Measurements from ENCODE around the gene STK26. TPM values are rescaled to one million over a fixed set of nuclear protein-coding genes. Genes with fewer than 3 reads are reported as not detected.
"Not testable (repeated sequence)": the region's sequence is repeated elsewhere in the genome, so short reads cannot be mapped to it uniquely, and the experiment has no call there.

STK26 gene
- polyA plus RNA-seq, 1 donor, result 12.3 TPM

- DNase-seq, result no peak
Measured at GRCh38 chrX:132093239-132093860, 70.2 kb downstream of the STK26 start.

DNA sequence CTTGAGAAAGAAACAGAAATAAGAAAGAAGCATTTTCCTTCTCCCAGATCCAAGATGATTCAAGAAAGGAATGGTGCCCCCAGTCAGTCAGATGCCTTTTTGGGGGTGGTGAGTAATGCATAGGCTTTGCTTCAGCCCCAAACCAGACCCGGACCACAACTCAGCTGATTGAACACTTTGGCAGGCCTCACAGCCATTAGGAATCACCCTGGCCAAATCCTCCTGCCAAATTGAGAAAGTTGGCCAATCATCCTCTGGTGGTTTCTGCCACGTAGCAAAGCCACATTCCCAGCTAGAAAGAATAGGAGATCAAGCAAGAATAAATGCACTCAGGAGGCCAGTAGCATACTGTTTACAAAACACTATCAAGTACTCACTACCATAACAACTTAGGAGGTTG, 71.1 kb downstream of the STK26 start:
- DNase-seq, result no peak

GRCh38 chrX:132098704-132099103, 75.6 kb downstream of the STK26 start:
- not testable (repeated sequence) for DNase-seq

DNA sequence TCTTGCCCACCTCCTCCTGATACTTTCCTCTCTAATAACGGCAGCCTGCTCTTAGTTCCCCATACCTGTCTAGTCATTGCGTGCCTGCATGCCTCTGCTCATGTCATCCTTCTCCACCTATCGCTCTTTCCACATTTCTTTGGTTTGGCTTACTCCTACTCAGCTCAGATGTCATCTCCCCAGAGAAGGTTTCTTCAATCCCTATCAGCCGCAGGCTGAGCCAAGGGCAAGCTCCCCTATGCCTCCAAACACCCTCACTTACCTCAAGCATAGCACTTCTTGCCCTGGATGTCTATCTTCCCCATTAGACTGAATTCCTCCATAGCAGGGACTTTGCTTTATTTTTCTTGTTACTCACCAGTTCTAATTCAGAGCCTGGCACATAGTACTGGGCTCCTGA, 78.1 kb downstream of the STK26 start:
- DNase-seq, result no peak

- DNase-seq, result no peak
Measured at GRCh38 chrX:132101799-132102198, 78.7 kb downstream of the STK26 start.

DNA sequence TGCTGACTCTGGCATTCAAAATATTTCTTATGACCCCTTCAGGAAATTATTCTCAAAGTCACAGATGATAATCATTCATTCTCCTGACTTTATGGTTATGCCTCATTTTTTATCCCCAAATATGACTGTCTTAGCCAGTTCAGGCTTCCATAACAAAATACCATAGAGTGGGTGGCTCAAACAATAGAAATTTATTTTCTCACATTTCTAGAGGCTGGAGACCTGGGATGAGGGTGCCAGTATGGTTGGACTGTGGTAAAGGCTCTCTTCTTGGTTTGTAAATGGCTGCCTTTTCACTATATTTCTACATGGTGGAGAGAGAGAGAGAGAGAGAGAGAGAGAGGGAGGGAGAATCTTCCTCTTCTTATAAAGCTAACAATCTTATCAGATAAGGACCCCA, 84.2 kb downstream of the STK26 start:
- DNase-seq, result no peak

- DNase-seq, result no peak
Measured at GRCh38 chrX:132114607-132115006, 91.5 kb downstream of the STK26 start.

DNA sequence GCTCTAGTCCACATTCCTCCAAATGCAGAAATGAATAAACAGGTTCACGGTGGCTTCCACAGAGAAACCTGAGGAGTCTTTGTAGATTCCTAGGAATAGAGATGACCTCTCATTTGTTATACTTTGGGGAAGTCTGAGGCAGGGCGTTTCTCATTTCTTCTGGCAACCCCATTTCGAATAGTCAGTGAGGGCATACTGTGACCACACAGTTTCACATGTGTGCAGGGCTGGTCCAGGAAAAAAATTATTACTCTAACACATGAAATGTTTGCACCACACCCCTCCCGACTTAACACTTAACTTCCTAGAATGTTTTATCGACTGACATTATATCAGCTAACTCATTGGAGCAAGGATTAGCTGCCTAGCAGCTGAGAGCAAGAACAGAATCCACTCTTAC, 92.7 kb downstream of the STK26 start:
- no peak for DNase-seq

DNA sequence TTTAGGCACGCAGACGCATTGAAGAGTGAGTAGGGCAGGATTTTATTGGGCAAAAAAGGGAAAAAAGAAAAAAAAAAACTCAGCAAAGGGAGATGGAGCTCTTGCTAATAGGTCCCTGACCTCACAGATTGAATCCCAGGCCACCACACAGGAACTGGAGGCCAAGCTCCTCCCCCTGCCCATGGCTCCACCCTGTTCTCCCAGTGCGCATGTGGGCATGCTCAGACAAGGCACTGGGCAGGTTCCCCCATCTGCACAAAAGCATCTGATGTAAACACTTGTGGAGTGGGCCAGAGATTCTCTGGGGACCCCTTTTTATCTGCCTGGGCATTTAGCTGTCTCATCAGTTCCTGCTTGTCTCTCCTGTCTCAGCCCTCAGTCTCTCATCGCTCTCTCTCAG, 95.3 kb downstream of the STK26 start:
- DNase-seq, result no peak

- no peak for DNase-seq
Measured at GRCh38 chrX:132119283-132119682, 96.2 kb downstream of the STK26 start.

DNA sequence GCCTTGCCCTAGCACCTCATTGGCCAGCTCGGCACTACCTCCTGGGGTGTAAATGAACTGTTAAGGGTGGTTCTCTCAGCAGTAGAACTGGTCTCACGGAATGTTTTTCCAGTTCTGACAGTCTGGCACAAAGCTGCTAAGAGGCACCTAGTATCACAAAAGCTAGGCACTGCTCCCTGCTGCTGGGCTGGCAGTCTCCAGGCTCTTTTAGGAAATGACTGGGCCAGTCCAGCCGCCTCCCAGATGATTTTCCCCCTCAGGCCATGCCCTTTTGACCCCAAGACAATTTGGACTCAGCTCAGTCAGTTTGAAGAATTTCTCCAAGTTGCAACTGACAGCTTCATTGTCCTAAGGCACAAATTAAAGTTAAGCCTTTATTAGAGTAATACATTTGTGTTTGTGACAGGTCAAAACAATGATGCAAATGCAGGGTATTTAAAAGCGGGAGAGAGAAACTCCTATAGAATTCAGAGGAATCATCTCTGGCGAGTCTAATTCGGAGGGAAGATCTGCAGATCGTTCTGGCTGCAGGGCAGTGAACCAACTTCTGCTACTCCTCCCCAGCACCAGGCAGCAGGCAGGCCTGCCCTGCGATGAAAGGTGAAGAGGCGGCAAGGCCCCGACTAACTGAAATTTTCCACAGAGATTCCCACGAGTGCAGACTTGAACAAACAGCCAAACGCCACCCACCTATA, 96.9 kb downstream of the STK26 start:
- no peak for DNase-seq

DNA sequence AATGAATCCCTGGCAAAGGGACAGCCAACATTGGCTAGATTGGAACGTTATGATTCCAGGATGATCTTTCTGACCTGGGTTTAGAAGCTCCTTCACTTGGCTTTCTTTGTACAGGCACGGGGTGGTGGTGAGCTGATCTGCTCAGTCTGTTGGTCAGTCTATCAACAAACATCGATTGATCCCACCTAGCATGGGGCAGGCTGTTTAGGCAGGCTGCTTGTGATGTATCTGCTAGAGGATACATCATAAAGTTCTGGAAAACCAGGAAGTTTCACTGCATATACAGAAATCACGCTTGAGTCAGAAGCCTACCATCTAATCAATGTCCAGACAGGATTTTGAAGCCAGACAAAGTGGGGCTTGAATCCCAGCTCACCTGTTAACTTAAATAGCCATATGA, 97.8 kb downstream of the STK26 start:
- DNase-seq, result no peak

Other genes with a start within 250 kb of the STK26 start
- gene FRMD7, start 104.7 kb downstream of the STK26 start, polyA plus RNA-seq (ENCODE audit: insufficient read length), result 1.3 TPM
- 50.0 TPM for gene RAP2C, start 196.1 kb downstream of the STK26 start, polyA plus RNA-seq (ENCODE audit: insufficient read length)